Kidney (tissue), 14 donors: ENCODE results near the gene PRDM8. TPM values are rescaled to one million over a fixed set of nuclear protein-coding genes. Genes with fewer than 3 reads are reported as not detected.

Source experiments
- DNase-seq, 5 donors: peaks; one replicate each; pipeline ENCODE4 v3.0.0-alpha.2; 2013 to 2020
- FAIRE-seq: peaks from 2 replicates; lab custom pipeline; 2012; peaks lifted over from hg19 to GRCh38; lab: Jason Lieb, UNC
- H3K27ac ChIP-seq, 2 donors: one replicate each; pipeline ENCODE4 v1.7.0; 2013; ENCODE audit warnings: low read depth in 2 of 2, low read length in 2 of 2, inconsistent platforms in 1 of 2
- H3K27me3 ChIP-seq: one replicate; pipeline ENCODE4 v1.7.1; 2013; ENCODE audit warnings: low read length, inconsistent platforms; ENCODE audit not compliant: control insufficient read depth, insufficient read depth
- H3K36me3 ChIP-seq, 3 donors: one replicate each; pipeline versions ENCODE4 v1.7.0 to v1.7.1; 2013; ENCODE audit warnings: low read length in 3 of 3, control low read depth in 1 of 3, inconsistent platforms in 1 of 3; ENCODE audit not compliant: insufficient read depth in 3 of 3, control insufficient read depth in 2 of 3
- H3K4me1 ChIP-seq, 3 donors: one replicate each; pipeline versions ENCODE4 v1.7.0 to v1.7.1; 2013; ENCODE audit warnings: low read length in 3 of 3, inconsistent platforms in 1 of 3, low read depth in 1 of 3; ENCODE audit not compliant: control insufficient read depth in 2 of 3, insufficient read depth in 2 of 3
- H3K4me3 ChIP-seq, 3 donors: one replicate each; pipeline versions ENCODE4 v1.7.0 to v1.8.1; 2013; ENCODE audit warnings: low read length in 3 of 3, control low read depth in 1 of 3, inconsistent platforms in 1 of 3
- H3K9ac ChIP-seq, 3 donors: one replicate each; pipeline versions ENCODE4 v1.7.0 to v1.7.1; 2013; ENCODE audit warnings: low read length in 3 of 3, control low read depth in 1 of 3, inconsistent platforms in 1 of 3
- H3K9me3 ChIP-seq, 3 donors: one replicate each; pipeline versions ENCODE4 v1.7.0 to v1.7.1; 2013; ENCODE audit warnings: low read length in 3 of 3, control low read depth in 1 of 3, inconsistent platforms in 1 of 3; ENCODE audit not compliant: control insufficient read depth in 2 of 3, insufficient read depth in 1 of 3
- intact Hi-C: fragments of 100-400 bp; cut with DNase I; formaldehyde crosslinking; loops from one replicate; pipeline ENCODE4 v1.11.1; 2022
- polyA plus RNA-seq: library from polyadenylated mRNA; stranded (reverse); fragments of 350-450 nt; fragmentation: Illumina TruSeq; extraction: RNeasy Lipid Tissue Mini Kit (QIAGEN cat#74804); gene quantifications from one replicate; pipeline ENCODE4 v1.2.3, GENCODE V29; 2014; ENCODE audit warnings: low read depth, low replicate concordance; ENCODE audit not compliant: insufficient read depth
- total RNA-seq: library from RNA; stranded (reverse); fragmentation: NEBNext Ultra II Directional; extraction: Animal tissue kit (Norgen Biotek cat#: 25700); gene quantifications from one replicate; pipeline ENCODE4 v1.2.1, GENCODE V29; 2021
- TF ChIP-seq, protein P1 (sequence below): IDR thresholded peaks from 3 replicates; pipeline ENCODE4 v1.5.1; 2012; ENCODE audit warnings: mild to moderate bottlenecking, moderate library complexity, borderline replicate concordance; ENCODE audit not compliant: insufficient read depth; ENCODE audit errors: extremely low read depth
- donor health status: control.
- donor health status: control.
- donor health status: control.
- donor health status: control.
- donor health status: control.
- donor health status: DM: yes; HTN: yes; CAD: no.
- donor health status: Normal renal cell carcinoma (clear cell type).

Gene PRDM8
- total and polyA plus RNA-seq, 2 donors from 2014 or later: 0.75 to 4.2 TPM

- Histone ChIP-seq H3K27ac (no peak overlapping the region), H3K4me1 (no peaks in the 10 kb centered on the region), H3K4me3 (no peak overlapping the region), H3K9me3 (peaks cover 0 to 10% (median 2%) of the 10 kb centered on the region in 3 donors), H3K9ac (no peak overlapping the region), H3K36me3 (no peaks in the 10 kb centered on the region), H3K27me3 (no peaks in the 10 kb centered on the region)
- intact Hi-C loops: no loop called here
- DNase-seq: no peak
- TF ChIP-seq, protein P1, sequence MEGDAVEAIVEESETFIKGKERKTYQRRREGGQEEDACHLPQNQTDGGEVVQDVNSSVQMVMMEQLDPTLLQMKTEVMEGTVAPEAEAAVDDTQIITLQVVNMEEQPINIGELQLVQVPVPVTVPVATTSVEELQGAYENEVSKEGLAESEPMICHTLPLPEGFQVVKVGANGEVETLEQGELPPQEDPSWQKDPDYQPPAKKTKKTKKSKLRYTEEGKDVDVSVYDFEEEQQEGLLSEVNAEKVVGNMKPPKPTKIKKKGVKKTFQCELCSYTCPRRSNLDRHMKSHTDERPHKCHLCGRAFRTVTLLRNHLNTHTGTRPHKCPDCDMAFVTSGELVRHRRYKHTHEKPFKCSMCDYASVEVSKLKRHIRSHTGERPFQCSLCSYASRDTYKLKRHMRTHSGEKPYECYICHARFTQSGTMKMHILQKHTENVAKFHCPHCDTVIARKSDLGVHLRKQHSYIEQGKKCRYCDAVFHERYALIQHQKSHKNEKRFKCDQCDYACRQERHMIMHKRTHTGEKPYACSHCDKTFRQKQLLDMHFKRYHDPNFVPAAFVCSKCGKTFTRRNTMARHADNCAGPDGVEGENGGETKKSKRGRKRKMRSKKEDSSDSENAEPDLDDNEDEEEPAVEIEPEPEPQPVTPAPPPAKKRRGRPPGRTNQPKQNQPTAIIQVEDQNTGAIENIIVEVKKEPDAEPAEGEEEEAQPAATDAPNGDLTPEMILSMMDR: no peak
- no peak for FAIRE-seq
Observed at GRCh38 chr4:80156410-80156809, 40.9 kb upstream of the PRDM8 start.

DNA sequence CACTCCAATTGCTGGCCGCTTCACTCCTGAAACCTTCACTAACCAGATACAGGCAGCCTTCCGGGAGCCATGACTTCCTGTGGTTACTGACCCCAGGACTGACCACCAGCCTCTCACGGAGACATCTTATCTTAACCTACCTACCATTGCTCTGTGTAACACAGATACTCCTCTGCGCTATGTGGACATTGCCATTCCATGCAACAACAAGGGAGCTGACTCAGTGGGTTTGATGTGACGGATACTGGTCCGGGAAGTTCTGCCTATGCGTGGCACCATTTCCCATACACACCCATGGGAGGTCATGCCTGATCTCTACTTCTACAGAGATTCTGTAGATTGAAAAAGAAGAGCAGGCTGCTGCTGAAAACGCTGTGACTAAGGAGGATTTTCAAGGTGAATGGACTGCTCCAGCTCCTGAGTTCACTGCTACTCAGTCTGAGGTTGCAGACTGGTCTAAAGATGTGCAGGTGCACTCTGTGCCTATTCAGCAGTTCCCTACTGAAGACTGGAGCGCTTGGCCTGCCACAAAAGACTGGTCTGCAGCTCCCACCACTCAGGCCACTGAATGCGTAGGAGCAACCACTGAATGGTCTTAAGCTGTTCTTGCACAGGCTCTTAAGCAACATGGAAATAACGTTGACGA is 35.8 kb upstream of the PRDM8 start:
- no peak for FAIRE-seq
- TF ChIP-seq, protein P1: no peak

DNA sequence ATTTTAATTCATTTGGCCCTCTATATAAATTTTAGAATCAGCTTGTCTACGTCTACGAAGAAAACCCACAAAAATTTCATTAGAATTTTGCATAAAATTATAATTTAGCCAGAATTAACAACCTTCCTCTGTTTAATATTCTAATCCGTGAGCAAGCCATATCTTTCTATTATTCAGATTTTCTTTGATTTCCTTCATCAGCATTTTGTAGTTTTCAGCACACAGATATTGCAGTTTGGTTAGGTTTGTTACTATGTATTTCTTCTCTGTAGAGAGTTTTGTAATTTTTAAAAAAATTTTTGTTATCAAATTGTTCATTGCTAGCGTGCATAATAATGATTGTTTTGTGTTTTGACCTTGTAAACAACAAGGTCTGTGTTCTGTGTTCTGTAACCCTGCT is 34.9 kb upstream of the PRDM8 start:
- H3K9ac ChIP-seq: no peak overlapping the region
- TF ChIP-seq, protein P1: no peak
- no peaks in the 10 kb centered on the region for H3K27me3 ChIP-seq
- H3K4me3 ChIP-seq: no peak overlapping the region
- no peak for DNase-seq
- peaks cover 0 to 10% (median 2%) of the 10 kb centered on the region in 3 donors for H3K9me3 ChIP-seq
- no peaks in the 10 kb centered on the region for H3K36me3 ChIP-seq
- no peak for FAIRE-seq
- H3K27ac ChIP-seq: no peak overlapping the region
- intact Hi-C loops: no loop called here
- no peaks in the 10 kb centered on the region for H3K4me1 ChIP-seq

More for the DNA sequence above, 35.8 kb upstream of the PRDM8 start:
- intact Hi-C loops: no loop called here
- Histone ChIP-seq H3K27ac (no peak overlapping the region), H3K27me3 (no peaks in the 10 kb centered on the region), H3K4me3 (no peak overlapping the region), H3K9ac (no peak overlapping the region), H3K36me3 (no peaks in the 10 kb centered on the region), H3K4me1 (no peaks in the 10 kb centered on the region), H3K9me3 (peaks cover 0 to 10% (median 2%) of the 10 kb centered on the region in 3 donors)
- DNase-seq: no peak
